Measurements from ENCODE around the gene PRPF38B. TPM values are rescaled to one million over a fixed set of nuclear protein-coding genes. Genes with fewer than 3 reads are reported as not detected.

The PRPF38B gene
- total RNA-seq, 4 donors from 2014 or later, result 13.8 to 17.1 (median 15.7) TPM

GRCh38 chr1:108704496-108704895 lies 12.4 kb downstream of the PRPF38B start:
- intact Hi-C loops (cut with DNase I; ENCODE audit: low total_unique reads), result no loop called here
- Histone ChIP-seq H3K9me3 (no peaks in the 10 kb centered on the region), H3K4me3 (no peak overlapping the region), H3K4me1 (no peaks in the 10 kb centered on the region), H3K27ac (no peak overlapping the region), H3K27me3 (no peaks in the 10 kb centered on the region), H3K36me3 (peaks cover 3 to 22% of the 10 kb centered on the region in 2 donors)
- ATAC-seq (no peak), DNase-seq (no peak)
- in situ Hi-C loops (cut with MboI; ENCODE audit: low sequenced_read_pairs in 4 of 4), result no loop called here
- TF ChIP-seq CTCF (IDR thresholded peaks at IDR 0.05 in 4 of 5, conservative IDR thresholded peaks at IDR 0.05 in 1 of 5) (no peak), POLR2A (IDR thresholded peaks at IDR 0.05) (no peak)

GRCh38 chr1:108706643-108707042 lies 14.5 kb downstream of the PRPF38B start:
- Histone ChIP-seq H3K36me3 (peaks cover 0 to under 1% of the 10 kb centered on the region in 2 donors), H3K4me3 (no peak overlapping the region), H3K27ac (no peak overlapping the region), H3K9me3 (no peaks in the 10 kb centered on the region), H3K27me3 (no peaks in the 10 kb centered on the region), H3K4me1 (no peaks in the 10 kb centered on the region)
- in situ Hi-C loops (cut with MboI; ENCODE audit: low sequenced_read_pairs in 4 of 4) (no loop called here), intact Hi-C loops (cut with DNase I; ENCODE audit: low total_unique reads) (no loop called here)
- TF ChIP-seq CTCF (IDR thresholded peaks at IDR 0.05 in 4 of 5, conservative IDR thresholded peaks at IDR 0.05 in 1 of 5) (no peak), POLR2A (IDR thresholded peaks at IDR 0.05) (no peak)
- no peak for DNase-seq
- ATAC-seq, result no peak

DNA sequence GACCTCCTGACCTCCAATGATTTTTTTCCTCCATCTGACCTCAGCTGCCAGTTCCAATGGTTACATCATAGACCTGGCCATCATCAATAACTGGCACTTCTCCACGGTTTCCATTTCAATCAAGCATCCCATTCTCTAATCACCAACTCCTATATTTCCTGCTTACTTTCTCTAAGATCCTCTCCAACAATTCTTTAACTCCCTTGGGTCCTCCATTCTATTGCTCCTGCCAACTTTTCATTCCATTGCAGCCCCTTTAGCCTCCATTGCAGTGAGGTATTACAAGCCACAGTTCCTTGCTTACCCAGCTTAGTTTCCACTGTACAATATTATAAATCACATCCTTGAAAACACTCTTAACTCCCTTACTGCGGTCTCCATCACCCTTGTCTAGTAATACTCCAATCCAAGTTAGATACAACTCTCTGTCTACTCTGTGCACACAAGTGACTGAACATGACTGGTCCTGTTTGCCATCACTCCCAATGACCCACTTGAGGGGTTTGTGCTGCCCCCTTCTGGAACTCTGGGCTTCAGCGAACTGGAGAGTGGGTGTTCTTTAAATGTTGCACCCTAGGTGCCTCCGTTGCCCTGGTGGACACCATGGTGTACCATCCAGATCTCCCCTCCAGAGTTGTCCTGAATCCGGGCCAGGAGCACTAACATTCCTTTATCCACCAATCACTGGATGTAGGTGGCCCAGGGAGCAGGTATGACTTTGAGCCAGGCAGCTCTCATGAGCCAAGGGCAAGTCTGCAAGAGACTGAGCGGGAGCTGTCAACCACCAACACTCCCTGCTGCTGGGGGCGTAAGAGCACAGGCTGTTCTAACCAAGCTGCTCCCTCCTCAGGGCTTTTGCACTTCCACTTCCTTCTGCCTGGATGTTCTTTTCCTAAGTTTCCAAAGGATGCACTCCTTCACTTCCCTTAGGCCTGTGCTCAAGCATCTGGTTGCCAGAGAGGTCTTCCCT lies 16.9 kb downstream of the PRPF38B start:
- Histone ChIP-seq H3K27ac (no peak overlapping the region), H3K4me1 (no peaks in the 10 kb centered on the region), H3K36me3 (no peaks in the 10 kb centered on the region), H3K4me3 (no peak overlapping the region), H3K9me3 (no peaks in the 10 kb centered on the region), H3K27me3 (peaks cover 0 to 3% (median 0%) of the 10 kb centered on the region in 3 donors)
- intact Hi-C loops (cut with DNase I; ENCODE audit: low total_unique reads), result no loop called here
- TF ChIP-seq POLR2A (IDR thresholded peaks at IDR 0.05), result no peak
- TF ChIP-seq CTCF (IDR thresholded peaks at IDR 0.05 in 4 of 5, conservative IDR thresholded peaks at IDR 0.05 in 1 of 5), result peak in 1 of 5 experiments; percentile 12
- DNase-seq, result no peak
- in situ Hi-C loops (cut with MboI; ENCODE audit: low sequenced_read_pairs in 4 of 4), result no loop called here
- no peak for ATAC-seq

GRCh38 chr1:108712606-108713150 lies 20.6 kb downstream of the PRPF38B start, which contains the start of gene FNDC7:
Gene FNDC7, plus strand, starts transcription at chr1:108712908. Its CDS starts 26 bp downstream, at chr1:108712934.
- Histone ChIP-seq H3K27me3 (peaks cover 0 to 3% (median 0%) of the 10 kb centered on the region in 3 donors), H3K27ac (no peak within 1 kb of the TSS), H3K4me1 (no peaks in the 10 kb centered on the region), H3K36me3 (no peaks in the 10 kb centered on the region), H3K9me3 (no peaks in the 10 kb centered on the region), H3K4me3 (no peak within 1 kb of the TSS)
- intact Hi-C loops (cut with DNase I; ENCODE audit: low total_unique reads), result no loop called here
- ATAC-seq (no peak), DNase-seq (no peak)
- TF ChIP-seq POLR2A (IDR thresholded peaks at IDR 0.05) (no peak), CTCF (IDR thresholded peaks at IDR 0.05 in 4 of 5, conservative IDR thresholded peaks at IDR 0.05 in 1 of 5) (no peak)
- in situ Hi-C loops (cut with MboI; ENCODE audit: low sequenced_read_pairs in 4 of 4), result no loop called here

Data from gastrocnemius medialis (tissue), 4 donors.